ENCODE data around the gene FHIT.

Gene FHIT

DNA sequence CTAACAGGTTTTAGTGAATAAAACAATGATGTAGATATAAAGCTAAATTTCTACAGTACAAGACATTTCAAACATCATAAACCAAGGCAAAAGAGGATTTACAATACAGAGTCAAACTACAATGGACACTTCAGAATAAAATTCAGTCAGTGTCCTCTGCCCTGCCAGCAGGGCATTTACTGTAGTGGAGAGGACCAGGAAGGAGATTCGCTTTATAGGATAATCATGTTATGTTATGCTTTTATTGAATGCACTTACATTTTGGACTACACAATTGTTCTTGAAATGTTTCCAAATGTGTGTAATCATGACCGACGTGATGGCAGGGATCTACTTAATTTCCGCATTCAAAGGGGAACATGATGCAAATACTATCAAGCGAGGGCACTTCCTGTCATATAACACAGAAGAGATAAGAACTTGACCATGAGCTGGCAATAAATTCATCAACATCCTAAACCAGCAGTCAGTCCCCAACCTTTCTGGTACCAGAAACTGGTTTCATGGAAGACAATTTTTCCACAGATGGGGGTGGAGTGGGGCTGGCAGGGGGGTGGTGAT, 925.6 kb downstream of the FHIT start:
- no peak for DNase-seq (ENCODE audit: low read depth)

DNA sequence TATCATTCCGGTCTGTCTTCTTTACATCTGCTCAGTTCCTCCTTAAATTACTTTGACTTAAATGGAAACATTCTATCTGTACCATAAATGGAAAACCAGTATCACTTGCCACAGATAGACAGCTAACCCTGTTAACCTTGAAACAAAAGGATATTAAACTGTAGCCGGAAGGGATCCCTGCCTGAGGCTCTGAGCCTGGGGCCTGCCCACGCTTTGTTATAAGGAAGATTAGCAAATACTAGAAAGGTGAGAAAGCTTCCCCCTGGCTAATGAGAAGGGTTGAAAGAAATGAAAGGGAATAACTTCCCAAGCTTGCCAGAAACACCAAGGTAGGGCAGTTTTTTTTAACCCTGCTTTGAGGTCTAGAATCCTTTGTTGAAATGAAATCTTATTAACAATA, 927.6 kb downstream of the FHIT start:
- no peak for DNase-seq (ENCODE audit: low read depth)

- DNase-seq (ENCODE audit: low read depth): no peak
These were observed 928.1 kb downstream of the FHIT start for GRCh38 chr3:60323180-60323579.

DNA sequence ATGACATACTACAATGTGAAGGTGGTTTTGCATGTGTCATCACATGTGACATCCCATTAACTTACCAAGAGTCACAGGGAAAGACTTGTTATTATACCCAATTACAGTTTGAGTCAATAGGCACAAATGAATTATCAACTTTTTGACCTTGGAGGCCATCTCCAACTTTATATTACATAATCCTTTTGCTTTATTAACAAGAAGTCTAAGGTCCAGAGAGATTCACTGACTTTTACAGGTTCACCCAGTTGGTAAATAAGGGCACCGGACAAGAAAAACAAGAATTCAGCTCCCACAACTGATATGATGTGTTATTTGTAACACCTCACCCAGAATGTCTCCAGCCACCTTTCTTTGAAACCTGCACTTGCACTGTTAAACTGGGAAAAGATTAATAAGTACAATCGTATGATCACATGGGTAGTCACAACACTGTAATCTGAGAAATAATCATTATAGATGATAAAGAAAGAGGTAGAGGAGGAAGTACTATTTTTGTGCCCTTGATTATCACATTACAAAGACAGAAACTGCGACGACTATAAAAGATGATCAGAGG, 928.9 kb downstream of the FHIT start:
- no peak for DNase-seq (ENCODE audit: low read depth)

GRCh38 chr3:60319179-60319858, 931.9 kb downstream of the FHIT start:
- no peak for DNase-seq (ENCODE audit: low read depth)

GRCh38 chr3:60316121-60316797, 935.0 kb downstream of the FHIT start:
- DNase-seq (ENCODE audit: low read depth): no peak

GRCh38 chr3:60313951-60314461, 937.2 kb downstream of the FHIT start:
- no peak for DNase-seq (ENCODE audit: low read depth)

GRCh38 chr3:60313231-60313798, 937.9 kb downstream of the FHIT start:
- DNase-seq (ENCODE audit: low read depth): no peak

- DNase-seq (ENCODE audit: low read depth): no peak
These were observed 941.5 kb downstream of the FHIT start for GRCh38 chr3:60309539-60310268.

DNA sequence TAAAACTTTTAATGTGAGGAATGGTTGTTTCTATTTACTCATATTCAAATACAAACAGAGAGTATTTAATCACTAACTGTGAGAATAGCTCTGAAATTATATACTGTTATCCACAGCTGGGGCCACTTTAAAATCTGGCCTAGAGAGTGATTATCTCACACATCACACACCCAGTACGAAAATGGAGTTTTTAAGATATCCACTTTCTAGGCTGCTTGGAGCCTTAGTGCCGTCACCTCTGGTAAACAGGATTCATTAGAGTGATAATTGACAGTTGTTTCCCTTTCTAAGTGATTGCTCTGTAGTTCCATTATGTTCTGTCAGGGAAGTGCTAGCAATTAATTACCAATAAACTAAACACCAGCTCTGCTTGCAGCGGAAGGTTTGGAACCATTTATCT, 942.4 kb downstream of the FHIT start:
- DNase-seq (ENCODE audit: low read depth): no peak

GRCh38 chr3:60307562-60308199, 943.6 kb downstream of the FHIT start:
- no peak for DNase-seq (ENCODE audit: low read depth)

- DNase-seq (ENCODE audit: low read depth): no peak
These were observed 947.1 kb downstream of the FHIT start for GRCh38 chr3:60304112-60304511.

- no peak for DNase-seq (ENCODE audit: low read depth)
These were observed 948.1 kb downstream of the FHIT start for GRCh38 chr3:60303160-60303559.

- no peak for DNase-seq (ENCODE audit: low read depth)
These were observed 950.1 kb downstream of the FHIT start for GRCh38 chr3:60301142-60301541.

- DNase-seq (ENCODE audit: low read depth): no peak
These were observed 953.1 kb downstream of the FHIT start for GRCh38 chr3:60298141-60298540.

- no peak for DNase-seq (ENCODE audit: low read depth)
These were observed 957.1 kb downstream of the FHIT start for GRCh38 chr3:60294181-60294580.

GRCh38 chr3:60291115-60291514, 960.1 kb downstream of the FHIT start:
- no peak for DNase-seq (ENCODE audit: low read depth)

DNA sequence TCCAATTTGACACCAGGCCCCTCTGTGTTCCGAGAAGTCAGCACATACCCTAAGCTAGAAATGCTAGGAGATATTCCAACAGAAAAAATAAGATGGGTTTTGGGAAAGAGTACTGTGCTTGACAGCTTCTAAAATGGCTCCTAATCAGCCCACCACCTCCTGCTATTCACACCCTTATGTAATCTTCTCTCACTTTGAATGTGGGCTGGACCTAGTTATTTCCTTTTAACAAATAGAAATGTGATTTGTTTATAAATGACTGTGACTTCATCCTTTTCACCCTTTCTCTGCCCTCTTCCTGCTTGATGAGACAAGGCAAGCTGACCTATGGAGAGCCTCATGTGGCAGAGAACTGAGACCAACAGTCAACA, 961.1 kb downstream of the FHIT start:
- DNase-seq (ENCODE audit: low read depth): no peak

- DNase-seq (ENCODE audit: low read depth): no peak
These were observed 961.7 kb downstream of the FHIT start for GRCh38 chr3:60289341-60290121.

DNA sequence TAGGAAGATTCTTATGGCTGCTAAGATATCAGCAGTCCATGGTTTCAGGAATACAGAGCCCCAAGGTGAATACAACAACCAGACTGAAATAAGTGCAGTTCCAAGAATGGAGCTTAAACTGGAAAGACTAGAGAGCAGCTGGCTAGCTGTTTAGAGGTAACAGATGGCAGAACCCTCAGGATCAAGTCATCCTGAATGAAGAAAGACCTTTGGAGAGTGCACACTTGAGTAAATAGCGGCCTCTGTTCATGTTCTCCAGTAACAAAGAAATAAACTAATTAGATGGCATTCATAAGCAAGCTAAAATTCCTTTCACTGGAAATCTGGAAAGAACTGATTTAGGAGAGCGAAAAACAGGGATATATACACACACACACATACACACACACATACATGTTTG, 968.4 kb downstream of the FHIT start:
- DNase-seq (ENCODE audit: low read depth): no peak

DNA sequence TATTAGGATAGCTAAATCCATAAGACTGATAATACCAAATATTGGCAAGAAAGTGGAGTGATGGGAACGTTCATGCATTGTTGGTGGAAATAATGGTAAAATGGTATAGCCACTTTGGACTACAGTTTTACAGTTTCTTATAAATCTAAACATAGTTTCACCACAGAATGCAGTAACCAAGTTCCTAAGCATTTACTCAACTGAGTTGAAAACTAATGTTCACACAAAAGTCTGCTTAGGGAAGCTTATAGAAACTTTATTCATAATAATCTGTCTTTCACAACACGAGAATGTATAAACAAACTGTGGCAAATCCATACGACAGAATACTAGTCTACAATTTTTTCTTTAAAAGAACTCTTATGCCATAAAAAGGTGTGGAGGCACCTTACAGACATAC, 969.3 kb downstream of the FHIT start:
- DNase-seq (ENCODE audit: low read depth): no peak

Data from HS-27A (cell line).